ENCODE data around the gene HAPLN2.

DNA sequence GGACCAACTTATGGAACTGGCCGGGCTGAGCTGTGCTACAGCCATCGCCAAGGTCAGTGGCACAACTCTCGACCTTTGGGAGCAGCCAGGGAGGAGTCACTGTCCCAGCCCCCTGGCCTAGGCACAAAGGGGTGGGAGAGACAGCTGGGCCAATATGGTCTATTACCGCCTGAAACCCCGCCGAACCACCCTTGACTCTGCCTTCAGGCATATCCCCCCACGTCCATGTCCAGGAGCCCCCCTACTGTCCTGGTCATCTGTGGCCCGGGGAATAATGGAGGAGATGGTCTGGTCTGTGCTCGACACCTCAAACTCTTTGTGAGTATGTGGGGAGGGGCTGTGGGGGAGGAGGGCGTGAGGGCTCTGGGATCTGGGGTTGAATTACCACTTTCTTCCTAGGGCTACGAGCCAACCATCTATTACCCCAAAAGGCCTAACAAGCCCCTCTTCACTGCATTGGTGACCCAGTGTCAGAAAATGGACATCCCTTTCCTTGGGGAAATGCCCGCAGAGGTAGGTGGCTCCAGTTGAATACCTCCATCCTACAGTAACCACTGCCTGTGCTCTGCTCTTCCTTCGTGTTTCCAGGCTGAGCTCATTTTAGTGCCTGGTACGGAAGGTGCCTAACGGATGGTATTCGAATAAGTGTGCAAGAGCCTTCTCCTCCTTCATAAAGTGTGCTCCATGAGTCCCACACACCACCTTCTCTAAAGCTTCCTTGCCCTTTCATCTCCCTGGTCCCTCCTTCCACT is 26.9 kb upstream of the HAPLN2 start:
- TF ChIP-seq, protein P1, sequence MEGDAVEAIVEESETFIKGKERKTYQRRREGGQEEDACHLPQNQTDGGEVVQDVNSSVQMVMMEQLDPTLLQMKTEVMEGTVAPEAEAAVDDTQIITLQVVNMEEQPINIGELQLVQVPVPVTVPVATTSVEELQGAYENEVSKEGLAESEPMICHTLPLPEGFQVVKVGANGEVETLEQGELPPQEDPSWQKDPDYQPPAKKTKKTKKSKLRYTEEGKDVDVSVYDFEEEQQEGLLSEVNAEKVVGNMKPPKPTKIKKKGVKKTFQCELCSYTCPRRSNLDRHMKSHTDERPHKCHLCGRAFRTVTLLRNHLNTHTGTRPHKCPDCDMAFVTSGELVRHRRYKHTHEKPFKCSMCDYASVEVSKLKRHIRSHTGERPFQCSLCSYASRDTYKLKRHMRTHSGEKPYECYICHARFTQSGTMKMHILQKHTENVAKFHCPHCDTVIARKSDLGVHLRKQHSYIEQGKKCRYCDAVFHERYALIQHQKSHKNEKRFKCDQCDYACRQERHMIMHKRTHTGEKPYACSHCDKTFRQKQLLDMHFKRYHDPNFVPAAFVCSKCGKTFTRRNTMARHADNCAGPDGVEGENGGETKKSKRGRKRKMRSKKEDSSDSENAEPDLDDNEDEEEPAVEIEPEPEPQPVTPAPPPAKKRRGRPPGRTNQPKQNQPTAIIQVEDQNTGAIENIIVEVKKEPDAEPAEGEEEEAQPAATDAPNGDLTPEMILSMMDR (IDR thresholded peaks at IDR 0.05) = no peak
- TF ChIP-seq POLR2A (IDR thresholded peaks at IDR 0.05) = no peak

All from adrenal gland (tissue), 5 donors.